ENCODE results near the gene SFTPB. TPM values are rescaled to one million over a fixed set of nuclear protein-coding genes. Genes with fewer than 3 reads are reported as not detected.

Gene SFTPB
- total RNA-seq, 1 experiment from 2014 or later = not detected

DNA sequence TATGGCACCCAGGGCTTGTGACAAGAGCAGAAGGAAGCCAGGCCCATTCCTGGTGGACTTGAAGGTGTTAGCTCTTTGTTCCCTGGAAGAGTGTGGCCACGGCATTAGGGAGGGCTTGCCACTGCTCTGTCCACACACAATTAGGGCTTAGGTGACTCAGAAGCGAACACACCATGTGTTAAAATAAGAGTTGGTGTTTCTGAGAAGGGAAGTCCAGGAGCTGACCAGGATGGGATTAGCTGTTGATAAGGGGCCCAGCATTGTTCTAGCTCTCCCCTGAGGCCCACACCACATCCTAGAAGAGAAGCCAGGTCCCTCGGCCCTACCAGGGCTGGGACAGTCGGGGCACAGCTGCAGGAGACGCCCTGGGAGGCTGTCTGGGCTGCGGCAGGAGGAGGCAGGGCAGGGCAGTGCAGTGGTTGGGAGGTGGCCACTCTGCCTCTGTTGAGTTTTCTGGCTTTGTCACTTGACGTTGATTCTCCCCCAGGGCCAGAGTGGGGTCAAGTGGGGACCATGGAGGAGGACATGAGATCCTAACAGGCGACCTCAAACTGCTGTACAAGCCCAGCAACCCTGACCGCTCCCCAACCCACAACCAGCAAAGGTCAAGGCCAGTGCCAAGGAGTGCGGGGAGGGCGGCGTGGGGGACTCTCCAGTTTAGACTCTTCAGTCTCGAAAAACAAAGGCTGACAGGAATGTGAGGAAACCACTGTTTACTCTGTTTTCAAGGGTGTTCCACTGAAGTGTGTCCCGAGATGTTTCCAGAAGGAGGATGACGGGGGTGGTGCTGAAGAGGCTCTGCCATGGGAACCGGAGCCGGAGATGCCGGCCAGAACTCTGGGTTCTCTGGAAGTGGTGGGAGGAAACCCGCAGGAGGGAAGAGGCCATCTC lies 42.9 kb upstream of the SFTPB start:
- CTCF ChIA-PET = no interaction called here
- Mint-ChIP-seq H3K4me1 (ENCODE audit: low read depth, unreplicated experiment) (peaks cover 14% of the 10 kb centered on the region), H3K27me3 (ENCODE audit: unreplicated experiment) (no peaks in the 10 kb centered on the region), H3K36me3 (ENCODE audit: insufficient read depth, unreplicated experiment) (no peaks in the 10 kb centered on the region), H3K9me3 (ENCODE audit: low read depth, unreplicated experiment) (no peaks in the 10 kb centered on the region), H3K27ac (ENCODE audit: unreplicated experiment) (no peak overlapping the region), H3K4me3 (ENCODE audit: low read depth, unreplicated experiment) (no peak overlapping the region)
- no peak for DNase-seq
- no TSS peak for BruUV-seq (replicated peaks)
- TF ChIP-seq, protein P1, sequence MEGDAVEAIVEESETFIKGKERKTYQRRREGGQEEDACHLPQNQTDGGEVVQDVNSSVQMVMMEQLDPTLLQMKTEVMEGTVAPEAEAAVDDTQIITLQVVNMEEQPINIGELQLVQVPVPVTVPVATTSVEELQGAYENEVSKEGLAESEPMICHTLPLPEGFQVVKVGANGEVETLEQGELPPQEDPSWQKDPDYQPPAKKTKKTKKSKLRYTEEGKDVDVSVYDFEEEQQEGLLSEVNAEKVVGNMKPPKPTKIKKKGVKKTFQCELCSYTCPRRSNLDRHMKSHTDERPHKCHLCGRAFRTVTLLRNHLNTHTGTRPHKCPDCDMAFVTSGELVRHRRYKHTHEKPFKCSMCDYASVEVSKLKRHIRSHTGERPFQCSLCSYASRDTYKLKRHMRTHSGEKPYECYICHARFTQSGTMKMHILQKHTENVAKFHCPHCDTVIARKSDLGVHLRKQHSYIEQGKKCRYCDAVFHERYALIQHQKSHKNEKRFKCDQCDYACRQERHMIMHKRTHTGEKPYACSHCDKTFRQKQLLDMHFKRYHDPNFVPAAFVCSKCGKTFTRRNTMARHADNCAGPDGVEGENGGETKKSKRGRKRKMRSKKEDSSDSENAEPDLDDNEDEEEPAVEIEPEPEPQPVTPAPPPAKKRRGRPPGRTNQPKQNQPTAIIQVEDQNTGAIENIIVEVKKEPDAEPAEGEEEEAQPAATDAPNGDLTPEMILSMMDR (IDR thresholded peaks at IDR 0.05; ENCODE audit: unreplicated experiment) = no peak
- intact Hi-C loops (cut with micrococcal nuclease; ENCODE audit: unreplicated experiment) = no loop called here

DNA sequence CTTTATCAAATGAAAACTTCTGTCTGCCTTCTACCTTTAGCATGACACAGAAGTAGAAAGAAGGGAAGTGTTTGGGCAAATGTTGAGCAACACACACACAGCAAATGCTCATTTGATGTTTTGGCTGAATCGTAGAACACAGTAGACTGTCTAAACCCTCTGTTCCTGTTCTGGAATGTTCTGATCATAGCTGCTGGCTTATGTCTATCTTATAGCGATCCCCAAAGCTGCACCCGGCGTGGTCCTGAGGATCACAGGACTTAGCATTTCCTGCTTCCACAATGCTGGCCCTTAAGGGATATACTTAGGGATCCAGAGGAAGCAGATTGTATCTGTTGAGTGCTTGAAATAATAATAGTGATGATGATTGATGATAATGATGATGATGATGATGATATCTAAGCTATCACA lies 41.4 kb upstream of the SFTPB start:
- H3K9me3 Mint-ChIP-seq (ENCODE audit: low read depth, unreplicated experiment) = peaks cover 3% of the 10 kb centered on the region
- intact Hi-C loops (cut with micrococcal nuclease; ENCODE audit: unreplicated experiment) = loop anchor here (5.0 kb wide), 1 partner anchor 62 kb away; no protein-coding TSS in a partner anchor
- TF ChIP-seq, protein P1 (IDR thresholded peaks at IDR 0.05; ENCODE audit: unreplicated experiment) = no peak
- H3K4me3 Mint-ChIP-seq (ENCODE audit: low read depth, unreplicated experiment) = no peak overlapping the region
- H3K36me3 Mint-ChIP-seq (ENCODE audit: insufficient read depth, unreplicated experiment) = no peaks in the 10 kb centered on the region
- no peaks in the 10 kb centered on the region for H3K27me3 Mint-ChIP-seq (ENCODE audit: unreplicated experiment)
- no TSS peak for BruUV-seq (replicated peaks)
- DNase-seq = no peak
- CTCF ChIA-PET = interaction anchor here (0.5 to 0.7 kb wide), 2 partner anchors 30 to 111 kb away, joined by 4 to 5 read pairs; no protein-coding TSS in a partner anchor
- no peak overlapping the region for H3K27ac Mint-ChIP-seq (ENCODE audit: unreplicated experiment)
- peaks cover 29% of the 10 kb centered on the region for H3K4me1 Mint-ChIP-seq (ENCODE audit: low read depth, unreplicated experiment)

DNA sequence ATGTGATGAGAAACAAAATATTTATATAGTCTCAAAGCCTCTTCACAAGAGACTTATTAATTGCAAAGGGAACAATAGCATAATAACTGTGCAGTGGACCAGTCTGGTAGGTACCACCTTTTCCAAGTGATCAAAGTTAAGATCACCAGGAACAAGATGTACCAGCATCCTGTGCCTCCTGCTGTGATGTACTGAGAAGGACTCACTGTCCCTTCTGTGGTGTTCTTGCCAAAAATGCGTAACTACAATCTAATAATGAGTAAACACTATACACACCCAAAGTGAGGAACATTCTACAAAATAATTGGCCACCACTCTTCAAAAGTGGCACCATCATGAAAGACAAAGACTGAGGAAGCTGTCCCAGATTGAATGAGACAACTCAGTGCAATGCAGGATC lies 40.6 kb upstream of the SFTPB start:
- CTCF ChIA-PET = no interaction called here
- intact Hi-C loops (cut with micrococcal nuclease; ENCODE audit: unreplicated experiment) = loop anchor here (5.0 kb wide), 1 partner anchor 61 kb away; no protein-coding TSS in a partner anchor

DNA sequence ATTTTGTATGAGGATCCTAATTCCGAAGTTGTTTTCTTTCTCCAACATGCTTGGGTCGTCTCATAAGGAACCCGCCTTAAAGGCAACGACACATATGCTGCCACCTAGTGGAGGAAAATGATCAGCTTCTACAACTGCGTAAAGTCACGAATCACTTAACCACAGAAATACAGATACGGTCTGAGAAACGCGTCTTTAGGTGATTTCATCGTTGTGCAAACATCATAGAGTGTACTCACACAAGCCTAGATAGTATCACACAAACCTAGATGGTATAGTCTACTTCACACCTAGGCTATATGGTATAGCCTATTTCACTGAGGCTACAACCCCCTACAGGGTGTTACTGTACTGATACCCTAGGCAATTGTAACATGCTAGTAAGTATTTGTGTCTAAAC lies 39.3 kb upstream of the SFTPB start:
- no TSS peak for BruUV-seq (replicated peaks)
- H3K4me3 Mint-ChIP-seq (ENCODE audit: low read depth, unreplicated experiment) = no peak overlapping the region
- no peak overlapping the region for H3K27ac Mint-ChIP-seq (ENCODE audit: unreplicated experiment)
- DNase-seq = peak; percentile 79
- peaks cover 40% of the 10 kb centered on the region for H3K4me1 Mint-ChIP-seq (ENCODE audit: low read depth, unreplicated experiment)
- CTCF ChIA-PET = interaction anchor here (0.6 to 1.4 kb wide), 4 partner anchors 28 to 70 kb away, joined by 3 to 9 read pairs (median 5); no protein-coding TSS in a partner anchor
- peaks cover 11% of the 10 kb centered on the region for H3K36me3 Mint-ChIP-seq (ENCODE audit: insufficient read depth, unreplicated experiment)
- no peaks in the 10 kb centered on the region for H3K27me3 Mint-ChIP-seq (ENCODE audit: unreplicated experiment)
- H3K9me3 Mint-ChIP-seq (ENCODE audit: low read depth, unreplicated experiment) = peaks cover 3% of the 10 kb centered on the region
- TF ChIP-seq, protein P1 (IDR thresholded peaks at IDR 0.05; ENCODE audit: unreplicated experiment) = peak; percentile 75
- intact Hi-C loops (cut with micrococcal nuclease; ENCODE audit: unreplicated experiment) = loop anchor here (1.0 to 5.0 kb wide), 2 partner anchors 28 to 60 kb away; no protein-coding TSS in a partner anchor

More for the DNA sequence above, 40.6 kb upstream of the SFTPB start:
- Mint-ChIP-seq H3K4me1 (ENCODE audit: low read depth, unreplicated experiment) (peaks cover 31% of the 10 kb centered on the region), H3K36me3 (ENCODE audit: insufficient read depth, unreplicated experiment) (no peaks in the 10 kb centered on the region), H3K4me3 (ENCODE audit: low read depth, unreplicated experiment) (no peak overlapping the region), H3K27ac (ENCODE audit: unreplicated experiment) (no peak overlapping the region), H3K27me3 (ENCODE audit: unreplicated experiment) (no peaks in the 10 kb centered on the region), H3K9me3 (ENCODE audit: low read depth, unreplicated experiment) (peaks cover 3% of the 10 kb centered on the region)
- no peak for DNase-seq
- TF ChIP-seq, protein P1 (IDR thresholded peaks at IDR 0.05; ENCODE audit: unreplicated experiment) = no peak
- no TSS peak for BruUV-seq (replicated peaks)

All from Calu3 (cell line).